WI38 (cell line): ENCODE measurements around the gene STAT1.

Source experiments
- H3K4me3 ChIP-seq: 2 replicates; pipeline ENCODE4 v1.5.1; 2011; ENCODE audit warnings: low read depth, mild to moderate bottlenecking, control low read depth, low read length
- TF ChIP-seq, protein P1 (sequence below): IDR thresholded peaks from 2 replicates; pipeline ENCODE4 v1.5.1; 2012; ENCODE audit warnings: low read depth, mild to moderate bottlenecking, control low read depth, low read length

STAT1 gene

DNA sequence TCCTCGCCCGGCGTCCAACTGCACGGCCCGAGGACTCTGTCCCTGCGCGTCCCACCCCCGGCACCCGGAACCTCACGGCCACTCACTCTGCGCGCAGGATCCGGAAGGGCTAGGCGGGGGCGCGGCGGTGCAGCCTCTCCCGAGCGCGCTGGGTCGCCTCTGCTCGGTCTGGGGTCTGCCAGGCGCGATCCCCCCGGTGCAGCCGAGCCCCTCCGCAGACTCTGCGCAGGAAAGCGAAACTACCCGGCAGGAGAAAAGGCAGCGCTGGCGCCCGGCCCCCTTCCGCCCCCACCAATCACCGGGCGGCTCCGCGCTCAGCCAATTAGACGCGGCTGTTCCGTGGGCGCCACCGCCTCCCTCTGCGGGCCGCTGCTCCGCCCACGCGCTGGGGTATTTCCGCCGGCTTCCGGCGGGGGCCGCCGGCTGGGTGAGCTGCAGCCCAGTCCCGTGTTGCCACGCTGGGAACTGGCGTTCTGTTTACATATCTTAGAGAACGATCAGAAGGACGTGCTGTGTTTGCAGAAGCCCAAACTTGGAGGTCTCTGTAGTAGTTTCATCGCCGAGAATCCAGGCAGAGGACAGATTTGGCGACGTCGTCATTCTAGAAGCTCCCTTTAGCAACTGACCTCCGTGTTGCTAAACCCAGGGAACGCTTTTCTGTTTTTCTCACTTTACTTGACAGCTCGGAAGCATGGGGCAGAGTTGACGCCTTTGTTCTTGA, at the start of gene STAT1:
STAT1 (minus strand) TSS at position 240 of the 721 bp plus-strand sequence. CDS start 4,168 bp downstream, outside the sequence.
- TF ChIP-seq, protein P1, sequence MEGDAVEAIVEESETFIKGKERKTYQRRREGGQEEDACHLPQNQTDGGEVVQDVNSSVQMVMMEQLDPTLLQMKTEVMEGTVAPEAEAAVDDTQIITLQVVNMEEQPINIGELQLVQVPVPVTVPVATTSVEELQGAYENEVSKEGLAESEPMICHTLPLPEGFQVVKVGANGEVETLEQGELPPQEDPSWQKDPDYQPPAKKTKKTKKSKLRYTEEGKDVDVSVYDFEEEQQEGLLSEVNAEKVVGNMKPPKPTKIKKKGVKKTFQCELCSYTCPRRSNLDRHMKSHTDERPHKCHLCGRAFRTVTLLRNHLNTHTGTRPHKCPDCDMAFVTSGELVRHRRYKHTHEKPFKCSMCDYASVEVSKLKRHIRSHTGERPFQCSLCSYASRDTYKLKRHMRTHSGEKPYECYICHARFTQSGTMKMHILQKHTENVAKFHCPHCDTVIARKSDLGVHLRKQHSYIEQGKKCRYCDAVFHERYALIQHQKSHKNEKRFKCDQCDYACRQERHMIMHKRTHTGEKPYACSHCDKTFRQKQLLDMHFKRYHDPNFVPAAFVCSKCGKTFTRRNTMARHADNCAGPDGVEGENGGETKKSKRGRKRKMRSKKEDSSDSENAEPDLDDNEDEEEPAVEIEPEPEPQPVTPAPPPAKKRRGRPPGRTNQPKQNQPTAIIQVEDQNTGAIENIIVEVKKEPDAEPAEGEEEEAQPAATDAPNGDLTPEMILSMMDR, result no peak
- H3K4me3 ChIP-seq, result peak within 1 kb of the TSS; percentile 73

DNA sequence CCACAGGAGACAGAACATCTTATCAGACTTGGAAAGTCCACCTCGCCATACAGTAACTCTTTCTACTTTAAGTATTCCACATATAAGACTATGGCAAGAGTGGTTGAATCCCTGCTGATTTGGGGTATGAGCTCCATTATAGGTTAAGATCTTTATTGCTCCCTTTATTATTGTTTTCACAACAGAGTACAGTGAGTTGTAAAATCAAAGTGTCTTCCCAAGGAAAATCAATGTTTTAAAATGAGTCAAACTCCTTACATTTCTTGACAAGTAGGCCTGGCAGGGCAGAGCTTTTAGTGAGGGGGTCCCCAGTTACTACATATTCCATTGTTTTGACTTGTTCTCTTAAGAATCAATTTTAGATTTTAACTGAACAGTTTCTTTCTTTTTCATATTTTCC, 49.6 kb upstream of the STAT1 start:
- TF ChIP-seq, protein P1, result no peak
- no peak overlapping the region for H3K4me3 ChIP-seq

DNA sequence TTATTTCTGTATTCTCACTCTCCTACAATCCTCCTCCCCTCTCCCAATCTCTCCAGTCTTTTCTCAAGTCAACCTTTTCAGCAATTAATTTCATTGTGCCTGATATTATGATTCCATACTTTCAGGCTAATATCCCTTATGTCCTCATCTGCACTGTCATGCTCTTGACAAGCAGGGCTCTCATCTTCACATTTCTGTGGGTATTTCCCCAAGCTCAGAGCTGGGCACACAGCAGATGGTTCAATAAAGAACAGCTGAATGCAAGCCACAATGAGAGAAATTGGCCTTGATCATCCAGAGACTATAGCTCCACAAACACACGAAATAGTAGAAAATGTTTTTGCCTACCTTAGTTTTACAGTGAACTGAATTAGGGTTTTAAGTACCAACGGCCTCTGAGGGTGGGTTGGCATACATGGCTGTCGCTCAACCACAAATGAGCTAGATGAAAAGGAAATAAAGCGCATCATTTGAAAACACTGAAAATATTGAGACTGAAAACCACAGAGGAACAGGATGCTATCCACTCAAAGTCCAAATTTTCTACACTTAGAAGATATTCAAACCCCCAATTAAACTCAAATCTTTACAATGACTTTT, 47.5 kb upstream of the STAT1 start:
- H3K4me3 ChIP-seq, result no peak overlapping the region
- TF ChIP-seq, protein P1, result no peak

DNA sequence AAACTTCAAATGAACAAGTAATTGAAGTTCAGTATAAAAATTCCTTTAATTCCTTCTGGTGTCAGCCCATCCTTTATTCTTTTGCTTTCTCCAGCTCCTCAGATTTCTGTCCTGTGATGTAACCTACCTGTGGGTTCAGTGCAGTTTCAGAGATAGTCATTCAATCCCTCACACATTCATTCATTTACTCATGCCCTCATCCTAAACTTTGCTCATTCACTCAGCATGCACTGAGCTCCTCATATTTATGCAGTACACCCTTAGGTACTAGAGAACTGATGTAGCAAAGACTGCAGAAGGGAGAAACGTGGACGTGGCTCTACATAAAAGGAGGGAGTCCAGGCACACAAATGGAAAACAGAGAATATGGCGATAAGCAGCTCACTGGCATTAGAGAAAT, 45.3 kb upstream of the STAT1 start:
- TF ChIP-seq, protein P1, result no peak
- H3K4me3 ChIP-seq, result no peak overlapping the region

DNA sequence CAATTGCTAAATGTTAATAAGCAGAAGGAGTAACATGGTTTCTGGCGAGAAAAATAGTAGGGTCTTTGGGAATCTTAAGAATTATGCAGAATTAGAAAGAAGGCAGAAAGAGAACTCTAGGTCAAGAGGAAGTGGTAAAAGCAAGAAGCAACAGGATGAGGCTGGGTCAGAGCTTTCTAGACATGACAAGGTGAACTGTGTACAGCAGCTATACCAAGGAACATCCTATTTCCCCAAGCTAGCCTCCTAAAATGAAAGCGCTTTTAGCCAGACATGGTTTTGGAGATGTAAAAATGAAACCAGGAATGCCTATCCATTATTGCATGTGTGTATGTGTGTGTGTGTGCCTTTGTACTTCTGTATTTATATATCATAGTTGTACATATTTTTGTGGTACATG, 42.3 kb upstream of the STAT1 start:
- no peak overlapping the region for H3K4me3 ChIP-seq
- TF ChIP-seq, protein P1, result no peak

DNA sequence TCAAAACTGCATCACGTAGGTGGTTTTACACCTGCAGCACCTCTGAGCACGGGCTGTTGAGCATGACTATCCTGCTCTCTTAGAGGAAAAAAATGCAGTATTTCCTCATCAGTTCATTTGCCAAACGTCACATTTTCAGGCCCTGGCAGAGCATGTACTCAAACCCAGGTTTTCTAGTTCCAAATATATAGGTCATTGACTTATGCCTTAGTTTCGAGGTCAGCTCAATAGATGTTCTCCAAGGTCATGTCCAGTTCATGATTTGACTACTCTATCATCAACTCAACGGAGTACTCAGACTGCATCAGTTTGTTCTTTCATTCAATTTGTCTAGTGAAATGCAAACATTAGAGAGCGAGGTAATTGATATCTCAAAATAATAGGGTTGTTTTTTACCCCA, 39.3 kb upstream of the STAT1 start:
- no peak overlapping the region for H3K4me3 ChIP-seq
- TF ChIP-seq, protein P1, result no peak
